ENCODE results near the gene SIGLEC9.

SIGLEC9 gene

DNA sequence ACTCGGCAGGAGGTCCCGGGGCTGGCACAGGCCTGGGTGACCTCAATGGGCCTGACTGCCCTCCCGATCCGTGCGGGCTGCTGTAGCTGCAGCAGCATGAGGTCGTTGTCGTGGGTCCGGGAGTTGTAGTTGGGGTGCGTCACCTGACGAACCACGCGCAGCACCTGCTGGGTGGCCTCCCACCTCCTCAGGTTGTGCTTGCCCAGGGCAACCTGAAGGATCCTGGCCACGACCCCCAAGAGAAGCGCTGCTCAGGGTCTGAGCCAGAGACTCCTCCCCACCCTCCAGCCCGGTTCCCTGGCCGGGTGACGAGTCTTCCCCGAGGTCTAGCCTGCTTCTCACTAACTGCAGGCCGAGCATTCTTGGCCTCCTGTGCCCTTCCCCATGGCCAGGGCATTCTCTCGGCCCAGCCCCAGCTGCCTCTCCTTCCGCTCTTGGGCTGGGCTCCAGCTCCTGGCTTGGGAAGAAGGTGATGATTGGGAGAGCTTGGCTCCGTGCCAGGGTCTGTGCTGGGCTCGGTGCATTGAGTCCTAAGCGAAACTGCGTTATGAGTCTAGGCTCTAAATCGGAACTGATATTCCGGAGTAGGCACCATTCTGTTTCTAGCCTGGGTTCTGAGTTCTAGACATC is 45.1 kb upstream of the SIGLEC9 start:
- H3K4me3 Mint-ChIP-seq, result no peak overlapping the region
- H3K27ac Mint-ChIP-seq, result no peak overlapping the region
- no peaks in the 10 kb centered on the region for H3K36me3 Mint-ChIP-seq (ENCODE audit: low read depth)
- no peak for DNase-seq
- H3K27me3 Mint-ChIP-seq (ENCODE audit: low read depth, poor library complexity), result peaks cover 15% of the 10 kb centered on the region
- no peaks in the 10 kb centered on the region for H3K9me3 Mint-ChIP-seq
- H3K4me1 Mint-ChIP-seq, result peaks cover 16% of the 10 kb centered on the region
- TF ChIP-seq, protein P1, sequence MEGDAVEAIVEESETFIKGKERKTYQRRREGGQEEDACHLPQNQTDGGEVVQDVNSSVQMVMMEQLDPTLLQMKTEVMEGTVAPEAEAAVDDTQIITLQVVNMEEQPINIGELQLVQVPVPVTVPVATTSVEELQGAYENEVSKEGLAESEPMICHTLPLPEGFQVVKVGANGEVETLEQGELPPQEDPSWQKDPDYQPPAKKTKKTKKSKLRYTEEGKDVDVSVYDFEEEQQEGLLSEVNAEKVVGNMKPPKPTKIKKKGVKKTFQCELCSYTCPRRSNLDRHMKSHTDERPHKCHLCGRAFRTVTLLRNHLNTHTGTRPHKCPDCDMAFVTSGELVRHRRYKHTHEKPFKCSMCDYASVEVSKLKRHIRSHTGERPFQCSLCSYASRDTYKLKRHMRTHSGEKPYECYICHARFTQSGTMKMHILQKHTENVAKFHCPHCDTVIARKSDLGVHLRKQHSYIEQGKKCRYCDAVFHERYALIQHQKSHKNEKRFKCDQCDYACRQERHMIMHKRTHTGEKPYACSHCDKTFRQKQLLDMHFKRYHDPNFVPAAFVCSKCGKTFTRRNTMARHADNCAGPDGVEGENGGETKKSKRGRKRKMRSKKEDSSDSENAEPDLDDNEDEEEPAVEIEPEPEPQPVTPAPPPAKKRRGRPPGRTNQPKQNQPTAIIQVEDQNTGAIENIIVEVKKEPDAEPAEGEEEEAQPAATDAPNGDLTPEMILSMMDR (IDR thresholded peaks at IDR 0.05), result no peak

DNA sequence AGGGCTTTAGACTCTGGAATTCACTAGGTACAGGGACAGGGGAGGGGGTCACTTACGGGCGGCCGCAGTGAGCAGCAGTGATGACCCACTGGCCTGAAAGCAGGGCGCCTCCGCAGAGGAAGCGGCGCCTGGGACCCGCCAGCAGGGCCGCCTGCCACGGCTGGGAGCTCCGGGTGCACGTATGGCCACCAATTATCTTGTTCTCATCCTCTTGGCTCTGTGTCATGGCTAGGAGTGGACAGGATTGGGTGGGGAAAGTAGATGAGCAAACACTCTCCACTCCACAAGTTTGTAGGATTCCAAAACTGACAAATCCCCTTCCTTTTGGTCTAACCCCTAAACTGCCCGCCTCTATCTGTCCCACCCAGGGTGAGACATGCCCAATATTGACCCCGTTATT is 43.2 kb upstream of the SIGLEC9 start:
- no peak overlapping the region for H3K27ac Mint-ChIP-seq
- no peak for DNase-seq
- peaks cover 16% of the 10 kb centered on the region for H3K4me1 Mint-ChIP-seq
- H3K36me3 Mint-ChIP-seq (ENCODE audit: low read depth), result no peaks in the 10 kb centered on the region
- TF ChIP-seq, protein P1 (IDR thresholded peaks at IDR 0.05), result no peak
- H3K4me3 Mint-ChIP-seq, result no peak overlapping the region
- H3K27me3 Mint-ChIP-seq (ENCODE audit: low read depth, poor library complexity), result peaks cover 12% of the 10 kb centered on the region
- no peaks in the 10 kb centered on the region for H3K9me3 Mint-ChIP-seq

DNA sequence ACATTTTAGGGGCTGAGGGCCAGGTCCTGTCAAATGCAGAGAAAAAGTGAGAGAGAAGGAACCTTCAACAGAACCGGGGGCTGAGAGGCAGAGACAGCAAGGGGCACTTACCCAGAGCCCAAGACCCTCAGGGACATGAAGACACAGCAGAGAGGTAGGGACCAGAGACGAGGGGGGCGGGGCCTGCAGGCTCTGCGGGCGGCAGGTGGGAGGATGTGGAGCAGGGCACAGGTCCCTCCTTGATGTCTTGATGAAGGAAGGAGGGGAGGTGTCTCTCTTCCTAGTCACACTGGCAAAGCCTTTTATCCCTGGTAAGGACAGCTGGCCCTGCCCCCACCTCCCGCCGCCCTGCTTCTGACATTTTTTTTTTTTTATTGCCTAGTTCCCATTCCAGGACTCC is 42.1 kb upstream of the SIGLEC9 start, which contains the start of gene KLK14:
TSS of gene KLK14 (minus strand) at position 277 of the 400 bp plus-strand sequence. CDS start at position 4, 273 bp downstream.
- TF ChIP-seq, protein P1 (IDR thresholded peaks at IDR 0.05), result no peak
- H3K27me3 Mint-ChIP-seq (ENCODE audit: low read depth, poor library complexity), result peaks cover 22% of the 10 kb centered on the region
- peaks cover 23% of the 10 kb centered on the region for H3K4me1 Mint-ChIP-seq
- DNase-seq, result no peak
- H3K4me3 Mint-ChIP-seq, result no peak within 1 kb of the TSS
- H3K27ac Mint-ChIP-seq, result no peak within 1 kb of the TSS
- no peaks in the 10 kb centered on the region for H3K36me3 Mint-ChIP-seq (ENCODE audit: low read depth)
- H3K9me3 Mint-ChIP-seq, result no peaks in the 10 kb centered on the region

DNA sequence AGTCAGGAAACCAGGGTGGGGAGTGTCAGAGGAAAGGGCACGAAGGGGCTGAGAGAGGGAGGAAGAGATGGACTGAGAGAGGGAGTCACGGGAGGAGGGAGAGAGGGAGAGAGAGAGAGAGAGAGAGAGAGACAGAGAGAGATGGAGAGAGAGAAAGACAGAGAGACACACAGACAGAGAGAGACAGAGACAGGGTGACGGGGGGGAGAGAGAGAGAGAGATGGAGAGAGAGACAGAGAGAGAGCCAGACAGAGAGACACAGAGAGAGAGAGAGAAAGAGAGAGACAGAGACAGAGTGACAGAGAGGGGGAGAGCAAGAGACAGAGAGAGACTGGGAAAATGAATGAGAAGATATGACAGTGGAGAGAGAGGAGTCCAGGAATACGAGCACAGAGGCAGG is 41.5 kb upstream of the SIGLEC9 start:
- TF ChIP-seq, protein P1 (IDR thresholded peaks at IDR 0.05), result no peak
- no peak overlapping the region for H3K4me3 Mint-ChIP-seq
- peaks cover 22% of the 10 kb centered on the region for H3K27me3 Mint-ChIP-seq (ENCODE audit: low read depth, poor library complexity)
- no peak for DNase-seq
- no peaks in the 10 kb centered on the region for H3K36me3 Mint-ChIP-seq (ENCODE audit: low read depth)
- no peak overlapping the region for H3K27ac Mint-ChIP-seq
- H3K4me1 Mint-ChIP-seq, result peaks cover 23% of the 10 kb centered on the region
- H3K9me3 Mint-ChIP-seq, result no peaks in the 10 kb centered on the region

- Mint-ChIP-seq H3K4me3 (no peak overlapping the region), H3K27me3 (ENCODE audit: low read depth, poor library complexity) (peaks cover 20% of the 10 kb centered on the region), H3K4me1 (peaks cover 23% of the 10 kb centered on the region), H3K36me3 (ENCODE audit: low read depth) (no peaks in the 10 kb centered on the region), H3K9me3 (no peaks in the 10 kb centered on the region), H3K27ac (no peak overlapping the region)
- TF ChIP-seq, protein P1 (IDR thresholded peaks at IDR 0.05), result no peak
- DNase-seq, result no peak
These were observed 40.9 kb upstream of the SIGLEC9 start for GRCh38 chr19:51083783-51084182.

DNA sequence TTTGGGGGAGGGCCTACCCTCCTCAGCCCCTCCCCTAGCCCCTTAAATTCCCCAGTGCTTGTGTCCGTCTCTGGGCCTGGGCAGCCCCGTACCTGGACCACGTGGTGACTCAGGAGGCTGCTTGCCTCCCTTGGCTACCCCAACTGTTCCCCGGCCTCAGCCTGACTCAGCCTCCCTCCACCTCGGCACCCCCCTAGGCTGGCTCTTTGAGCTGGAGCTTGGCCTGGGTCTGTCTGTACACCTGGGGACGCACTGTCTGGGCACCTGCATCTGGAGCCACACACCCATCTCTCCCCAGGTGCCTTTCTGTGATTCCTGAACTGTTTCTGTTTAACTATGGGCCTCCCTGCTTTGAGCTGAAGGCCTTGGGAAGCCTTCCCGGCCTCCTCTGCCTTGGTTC is 40.2 kb upstream of the SIGLEC9 start:
- Mint-ChIP-seq H3K36me3 (ENCODE audit: low read depth) (no peaks in the 10 kb centered on the region), H3K4me3 (no peak overlapping the region), H3K4me1 (peaks cover 23% of the 10 kb centered on the region), H3K27me3 (ENCODE audit: low read depth, poor library complexity) (peaks cover 20% of the 10 kb centered on the region), H3K27ac (no peak overlapping the region), H3K9me3 (no peaks in the 10 kb centered on the region)
- no peak for DNase-seq
- TF ChIP-seq, protein P1 (IDR thresholded peaks at IDR 0.05), result no peak
